ENCODE results near the gene DAB2IP.

The DAB2IP gene

GRCh38 chr9:121663591-121663990 lies 12.2 kb downstream of the DAB2IP start:
- no peak for DNase-seq (ENCODE audit: low read depth)

- DNase-seq (ENCODE audit: low read depth): no peak
These were observed 14.9 kb downstream of the DAB2IP start for GRCh38 chr9:121666294-121666693.

GRCh38 chr9:121667214-121667613 lies 15.8 kb downstream of the DAB2IP start:
- no peak for DNase-seq (ENCODE audit: low read depth)

DNA sequence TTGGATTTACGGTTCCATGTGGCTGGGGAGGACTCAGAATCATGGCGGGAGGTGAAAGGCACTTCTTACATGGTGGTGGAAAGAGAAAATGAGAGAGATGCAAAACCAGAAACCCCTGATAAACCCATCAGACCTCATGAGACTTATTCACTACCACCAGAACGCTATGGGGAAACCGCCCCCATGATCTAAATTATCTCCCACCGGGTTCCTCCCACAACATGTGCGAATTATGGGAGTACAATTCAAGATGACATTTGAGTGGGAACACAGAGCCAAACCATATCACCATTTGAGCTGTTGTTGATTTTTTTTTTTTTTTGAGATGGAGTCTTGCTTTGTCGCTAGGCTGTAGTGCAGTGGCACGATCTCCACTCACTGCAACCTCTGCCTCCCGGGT lies 16.5 kb downstream of the DAB2IP start:
- no peak for DNase-seq (ENCODE audit: low read depth)

- no peak for DNase-seq (ENCODE audit: low read depth)
These were observed 19.0 kb downstream of the DAB2IP start for GRCh38 chr9:121670431-121670830.

DNA sequence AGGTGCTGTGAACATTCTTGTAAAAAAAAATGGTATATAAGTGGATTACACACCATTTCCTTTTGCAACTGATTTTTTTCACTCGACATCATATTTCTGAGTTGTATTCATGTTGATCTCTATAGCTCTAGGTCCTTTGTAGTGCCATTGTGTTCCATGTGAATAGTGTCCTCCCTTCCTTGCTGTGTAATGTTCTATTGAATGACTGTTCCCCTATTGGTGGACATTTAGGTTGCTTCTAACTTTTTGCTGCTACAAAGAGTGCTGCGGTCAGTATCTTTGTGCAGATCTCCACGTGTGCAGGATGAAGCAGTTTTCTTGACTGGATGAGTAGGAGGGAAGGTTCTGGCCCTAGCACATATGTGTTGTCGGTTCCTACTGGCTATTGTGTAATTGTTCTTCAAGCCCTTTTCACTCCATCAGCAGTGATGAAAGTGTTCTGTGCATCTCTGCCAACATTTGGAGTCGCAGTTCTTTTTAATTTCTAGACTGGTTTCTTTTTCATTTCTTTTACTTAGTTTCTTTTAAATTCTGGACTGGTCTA lies 20.2 kb downstream of the DAB2IP start:
- no peak for DNase-seq (ENCODE audit: low read depth)

- no peak for DNase-seq (ENCODE audit: low read depth)
These were observed 20.8 kb downstream of the DAB2IP start for GRCh38 chr9:121672213-121672612.

DNA sequence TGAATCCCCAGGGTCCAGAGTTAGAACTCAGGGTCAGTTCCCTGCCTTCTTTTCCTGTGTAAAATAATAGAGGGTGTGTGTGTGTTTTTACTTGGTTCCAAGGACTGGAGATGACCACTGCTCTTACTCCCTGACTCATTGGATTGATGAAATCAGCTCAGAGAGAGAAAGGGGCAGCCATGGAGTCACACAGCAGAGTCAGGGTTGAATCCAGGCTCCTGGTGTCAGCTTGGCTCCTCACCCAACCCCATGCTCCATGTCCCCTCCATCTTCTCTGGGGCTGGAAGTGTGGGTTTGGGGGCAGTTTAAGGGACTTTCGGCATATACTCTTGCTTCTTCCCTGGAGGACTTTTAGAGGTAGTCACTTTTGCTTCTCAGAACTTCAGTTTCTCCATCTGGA lies 21.6 kb downstream of the DAB2IP start:
- no peak for DNase-seq (ENCODE audit: low read depth)

DNA sequence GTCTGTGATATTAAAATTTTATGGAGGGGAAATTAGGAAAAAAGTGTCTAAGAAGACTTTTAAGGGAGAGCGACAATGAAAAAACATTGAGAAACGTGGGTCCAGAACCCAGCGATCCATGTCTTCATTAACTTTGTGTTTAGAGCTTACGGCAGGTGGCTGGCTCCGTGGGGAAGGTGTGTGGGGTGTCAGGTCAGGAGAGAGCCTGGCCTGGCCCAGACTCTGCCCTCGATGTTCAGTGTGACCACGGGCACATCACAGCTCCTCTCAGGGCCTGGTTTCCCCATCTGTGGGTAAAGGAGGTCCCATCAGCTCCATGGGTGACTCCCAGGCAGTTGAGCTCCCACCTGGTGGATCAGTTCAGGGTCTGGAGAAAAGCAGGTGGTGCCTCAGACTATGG lies 22.1 kb downstream of the DAB2IP start:
- no peak for DNase-seq (ENCODE audit: low read depth)

GRCh38 chr9:121674017-121674416 lies 22.6 kb downstream of the DAB2IP start:
- no peak for DNase-seq (ENCODE audit: low read depth)

DNA sequence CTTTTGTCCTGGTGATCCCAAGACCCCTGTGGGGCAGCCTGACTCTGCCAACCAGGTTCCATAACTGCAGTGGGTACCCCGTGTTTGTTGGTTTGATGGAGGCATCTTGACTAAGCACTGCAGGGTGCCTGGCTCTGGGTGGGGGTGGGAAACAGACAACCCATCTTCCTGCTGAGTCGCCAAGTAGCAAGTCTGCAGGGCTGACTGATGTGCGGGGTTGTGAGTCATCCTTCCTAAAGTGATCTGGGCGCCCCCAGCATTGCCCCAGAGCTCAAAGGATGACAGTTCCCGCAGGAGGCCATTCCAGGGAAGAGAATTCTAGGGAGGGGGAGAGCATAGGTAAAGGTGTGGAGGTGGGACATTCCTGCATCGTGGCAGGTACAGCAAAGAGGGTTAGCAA lies 23.5 kb downstream of the DAB2IP start:
- no peak for DNase-seq (ENCODE audit: low read depth)

DNA sequence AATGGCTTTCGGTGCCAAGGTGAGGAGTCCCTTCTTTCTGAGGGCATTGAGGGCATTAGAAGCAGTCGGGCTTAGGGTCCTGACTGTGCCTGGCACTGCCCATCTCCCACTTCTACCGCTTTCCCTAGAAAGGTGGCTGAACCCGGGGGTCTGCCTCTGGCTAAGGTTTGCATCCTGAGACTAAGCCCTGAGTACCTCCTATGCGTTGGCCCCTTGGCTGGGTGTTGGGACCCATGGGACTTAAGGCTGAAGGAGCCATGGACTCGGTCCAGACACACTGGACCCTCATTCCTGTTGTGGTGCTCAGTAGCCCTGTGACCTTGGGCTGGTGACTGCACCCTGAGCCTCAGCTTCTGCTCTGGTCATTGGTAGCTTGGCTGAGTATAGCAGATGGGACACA lies 23.9 kb downstream of the DAB2IP start:
- DNase-seq (ENCODE audit: low read depth): no peak

DNA sequence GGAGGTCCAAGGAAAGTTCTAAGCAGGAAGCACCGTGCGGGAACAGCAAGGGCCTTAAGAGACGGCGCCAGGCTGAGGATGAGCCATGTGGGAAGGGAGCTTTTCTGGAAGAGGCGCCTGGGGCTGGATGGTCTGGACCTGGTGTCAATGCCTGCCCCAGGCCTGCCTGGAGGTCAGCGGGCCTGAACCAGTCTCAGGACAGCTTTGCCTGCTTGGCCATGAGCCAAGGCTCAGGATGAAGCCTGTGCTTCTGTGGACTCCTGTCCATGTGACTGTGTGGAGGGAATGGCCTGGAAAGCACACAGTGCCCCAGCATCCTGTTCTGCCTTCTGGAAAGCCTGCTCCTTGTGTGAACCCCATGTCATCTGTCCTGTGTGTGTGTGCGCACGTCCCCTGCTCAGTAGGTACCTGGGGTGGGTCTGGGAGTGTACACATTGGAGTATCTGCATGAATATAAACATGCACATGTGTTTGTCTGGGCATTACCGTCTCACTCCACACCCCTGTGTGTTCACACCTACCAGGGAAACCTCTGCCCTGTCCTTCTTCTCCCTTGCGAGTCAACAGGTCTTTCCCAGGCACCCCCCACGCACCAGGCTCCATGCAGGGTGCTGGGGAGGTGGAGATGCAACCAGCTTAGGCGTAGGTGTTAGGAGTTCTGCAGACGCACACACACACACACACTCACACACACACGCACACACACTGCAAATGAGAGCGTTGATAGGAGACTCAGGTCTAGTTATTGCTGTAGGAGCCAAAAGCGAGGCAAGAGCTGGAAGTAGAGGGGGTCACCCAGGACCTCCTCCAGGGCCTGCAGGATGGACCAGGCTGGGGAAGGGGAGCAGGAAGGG lies 24.8 kb downstream of the DAB2IP start:
- DNase-seq (ENCODE audit: low read depth): no peak

DNA sequence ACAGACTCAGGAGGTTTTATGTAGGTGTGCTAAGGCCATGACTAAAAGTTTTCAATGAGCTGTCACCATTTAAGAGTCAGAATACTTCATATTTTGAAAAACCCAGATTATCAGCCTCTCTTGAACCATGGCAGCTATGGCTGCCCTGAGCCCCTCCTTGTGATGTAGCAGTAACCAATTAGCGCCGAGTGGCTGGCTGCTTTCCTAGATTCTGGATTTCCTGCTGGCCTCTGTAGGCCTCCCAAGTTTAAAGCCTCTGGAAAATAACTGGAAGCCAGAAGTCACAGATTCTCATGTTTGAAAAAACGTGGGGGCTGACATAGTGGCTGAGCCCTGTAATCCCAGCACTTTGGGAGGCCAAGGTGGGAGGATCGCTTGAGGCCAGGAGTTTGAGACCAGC lies 25.5 kb downstream of the DAB2IP start:
- DNase-seq (ENCODE audit: low read depth): no peak

GRCh38 chr9:121678501-121679022 lies 27.1 kb downstream of the DAB2IP start:
- no peak for DNase-seq (ENCODE audit: low read depth)

- DNase-seq (ENCODE audit: low read depth): no peak
These were observed 28.6 kb downstream of the DAB2IP start for GRCh38 chr9:121679901-121680635.

DNA sequence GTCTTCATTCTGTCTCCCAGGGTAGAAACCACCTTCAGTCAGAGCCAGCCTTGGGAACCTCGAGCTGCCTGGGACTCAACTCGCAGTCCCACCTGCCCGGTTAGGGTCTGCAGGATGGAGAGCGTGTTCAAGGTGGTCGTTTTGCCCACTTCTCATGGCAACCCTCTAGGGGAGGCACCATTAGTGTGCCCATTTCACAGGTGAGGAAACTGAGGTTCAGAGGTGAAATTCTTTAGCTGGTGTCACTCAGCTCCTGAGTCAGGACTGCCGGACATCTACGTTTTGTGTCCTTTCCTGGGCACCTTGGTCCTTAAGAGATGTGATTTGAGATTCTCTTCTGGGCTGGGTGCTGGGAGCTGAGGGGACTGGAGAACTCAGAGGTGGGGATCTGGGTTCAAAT lies 30.0 kb downstream of the DAB2IP start:
- DNase-seq (ENCODE audit: low read depth): no peak

GRCh38 chr9:121682201-121682600 lies 30.8 kb downstream of the DAB2IP start:
- DNase-seq (ENCODE audit: low read depth): no peak

DNA sequence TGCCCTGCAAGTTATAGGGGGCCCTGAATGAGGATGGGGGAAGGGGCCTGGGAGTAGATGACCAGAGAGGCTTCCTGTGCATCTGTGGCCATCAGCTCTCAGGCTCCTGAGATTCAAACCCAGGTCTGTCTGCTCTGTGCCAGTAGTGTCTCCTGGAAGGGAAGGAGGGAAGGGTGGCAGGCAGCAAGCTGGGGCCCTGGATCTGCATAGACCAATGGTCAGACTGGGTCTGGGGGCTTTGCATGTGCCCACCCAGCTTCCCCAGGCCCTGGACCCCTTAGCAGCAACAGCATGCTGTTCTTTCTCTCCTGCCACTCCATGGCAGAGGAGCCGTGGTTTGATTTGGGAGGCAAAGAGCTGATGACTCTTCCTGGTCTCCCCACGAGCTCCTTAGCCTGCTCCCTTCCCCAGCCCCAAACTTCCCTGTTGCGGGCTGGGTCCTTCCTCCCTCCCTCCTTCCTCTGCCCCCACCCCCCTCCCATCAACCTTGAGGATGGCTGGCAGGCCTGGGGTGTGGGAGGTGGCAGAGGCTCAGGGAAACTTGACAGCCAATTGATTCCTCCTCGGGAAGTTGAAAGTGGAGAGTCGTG lies 31.6 kb downstream of the DAB2IP start:
- DNase-seq (ENCODE audit: low read depth): no peak

GRCh38 chr9:121683652-121684051 lies 32.2 kb downstream of the DAB2IP start:
- DNase-seq (ENCODE audit: low read depth): no peak

GRCh38 chr9:121684381-121685145 lies 33.1 kb downstream of the DAB2IP start:
- no peak for DNase-seq (ENCODE audit: low read depth)

Measured in stimulated activated CD8-positive, alpha-beta memory T cell treated with anti-CD3 and anti-CD28 coated beads, Interleukin-15, amount 100 ng/mL, for 24 hours (primary cell).